Nephron (organoid): ENCODE data around the gene MACROD2.
"Not testable (repeated sequence)": the region's sequence is repeated elsewhere in the genome, so short reads cannot be mapped to it uniquely, and the experiment has no call there.

Experiments
- H3K27ac Mint-ChIP-seq, 3 experiments: 2 replicates each; pipeline ENCODE4 v1.8.0; 2020; ENCODE audit warnings: mixed read lengths in 3 of 3, mild to moderate bottlenecking in 2 of 3, moderate library complexity in 1 of 3
- H3K27me3 Mint-ChIP-seq: 2 replicates; pipeline ENCODE4 v1.8.0; 2021; ENCODE audit warnings: low read depth, mild to moderate bottlenecking, moderate library complexity, mixed read lengths
- H3K36me3 Mint-ChIP-seq: 2 replicates; pipeline ENCODE4 v1.8.0; 2020; ENCODE audit warnings: low read depth, mixed read lengths
- H3K4me1 Mint-ChIP-seq: 2 replicates; pipeline ENCODE4 v1.8.0; 2020; ENCODE audit warnings: mixed read lengths
- H3K4me3 Mint-ChIP-seq, 3 experiments: 2 replicates each; pipeline ENCODE4 v1.8.0; 2020; ENCODE audit warnings: mild to moderate bottlenecking in 3 of 3, mixed read lengths in 3 of 3, moderate library complexity in 2 of 3
- H3K9me3 Mint-ChIP-seq: 2 replicates; pipeline ENCODE4 v1.8.0; 2020; ENCODE audit warnings: mixed read lengths
- TF ChIP-seq, protein P1 (sequence below), 3 experiments: fragments of 200-600 bp; sonication (generic); IDR thresholded peaks; one replicate each; pipeline ENCODE4 v1.5.0; 2021; ENCODE audit warnings: antibody characterized with exemption in 3 of 3; ENCODE audit not compliant: unreplicated experiment in 3 of 3

The MACROD2 gene

DNA sequence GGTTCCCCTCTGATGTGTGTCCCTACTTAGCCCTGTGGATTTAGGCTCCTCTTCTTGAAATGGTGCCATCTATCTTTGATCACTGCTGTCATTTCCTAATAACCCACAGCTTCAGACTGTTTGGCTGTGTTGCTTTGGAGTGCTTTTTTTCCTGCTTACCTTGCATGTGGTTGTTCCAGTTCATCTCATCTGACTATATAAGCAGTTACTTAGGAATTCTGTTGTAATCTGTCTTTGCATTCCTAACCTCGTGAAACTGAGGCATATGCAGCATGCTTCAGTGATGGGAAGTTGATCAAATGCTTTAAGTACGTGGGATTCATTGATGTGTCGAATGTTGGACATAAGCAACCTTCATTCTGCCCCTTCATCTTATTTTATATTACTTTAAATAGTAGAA, 457.9 kb downstream of the MACROD2 start:
- no peaks in the 10 kb centered on the region for H3K4me1 Mint-ChIP-seq
- peak overlapping the region in 2 of 3 experiments; percentile 23 to 54 for H3K27ac Mint-ChIP-seq
- H3K27me3 Mint-ChIP-seq = no peaks in the 10 kb centered on the region
- TF ChIP-seq, protein P1, sequence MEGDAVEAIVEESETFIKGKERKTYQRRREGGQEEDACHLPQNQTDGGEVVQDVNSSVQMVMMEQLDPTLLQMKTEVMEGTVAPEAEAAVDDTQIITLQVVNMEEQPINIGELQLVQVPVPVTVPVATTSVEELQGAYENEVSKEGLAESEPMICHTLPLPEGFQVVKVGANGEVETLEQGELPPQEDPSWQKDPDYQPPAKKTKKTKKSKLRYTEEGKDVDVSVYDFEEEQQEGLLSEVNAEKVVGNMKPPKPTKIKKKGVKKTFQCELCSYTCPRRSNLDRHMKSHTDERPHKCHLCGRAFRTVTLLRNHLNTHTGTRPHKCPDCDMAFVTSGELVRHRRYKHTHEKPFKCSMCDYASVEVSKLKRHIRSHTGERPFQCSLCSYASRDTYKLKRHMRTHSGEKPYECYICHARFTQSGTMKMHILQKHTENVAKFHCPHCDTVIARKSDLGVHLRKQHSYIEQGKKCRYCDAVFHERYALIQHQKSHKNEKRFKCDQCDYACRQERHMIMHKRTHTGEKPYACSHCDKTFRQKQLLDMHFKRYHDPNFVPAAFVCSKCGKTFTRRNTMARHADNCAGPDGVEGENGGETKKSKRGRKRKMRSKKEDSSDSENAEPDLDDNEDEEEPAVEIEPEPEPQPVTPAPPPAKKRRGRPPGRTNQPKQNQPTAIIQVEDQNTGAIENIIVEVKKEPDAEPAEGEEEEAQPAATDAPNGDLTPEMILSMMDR (IDR thresholded peaks at IDR 0.05; ENCODE audit: unreplicated experiment in 3 of 3) = no peak
- no peaks in the 10 kb centered on the region for H3K36me3 Mint-ChIP-seq
- no peak overlapping the region for H3K4me3 Mint-ChIP-seq
- H3K9me3 Mint-ChIP-seq = no peaks in the 10 kb centered on the region

DNA sequence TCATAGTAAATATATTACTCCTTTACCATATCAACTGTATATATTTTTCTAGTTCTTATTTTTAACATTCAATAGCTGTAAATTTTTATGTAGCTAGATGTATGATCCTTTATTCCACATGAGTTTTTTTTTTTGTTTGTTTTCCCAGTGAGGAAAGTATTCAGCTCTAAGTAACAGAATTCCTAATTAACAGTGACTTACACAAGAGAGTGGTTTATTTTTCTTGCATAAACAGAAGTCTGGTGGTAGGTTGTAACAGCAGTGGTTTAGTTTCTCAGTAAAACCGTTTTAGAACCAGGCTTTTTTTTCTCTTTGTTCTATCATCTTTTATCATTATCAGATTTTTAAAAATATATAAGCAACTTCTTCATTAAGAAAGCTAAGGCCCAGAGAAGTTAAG, 459.0 kb downstream of the MACROD2 start:
- Mint-ChIP-seq H3K4me1 (no peaks in the 10 kb centered on the region), H3K27ac (no peak overlapping the region), H3K9me3 (no peaks in the 10 kb centered on the region), H3K4me3 (no peak overlapping the region), H3K36me3 (no peaks in the 10 kb centered on the region), H3K27me3 (no peaks in the 10 kb centered on the region)
- TF ChIP-seq, protein P1 (IDR thresholded peaks at IDR 0.05; ENCODE audit: unreplicated experiment in 3 of 3) = no peak

DNA sequence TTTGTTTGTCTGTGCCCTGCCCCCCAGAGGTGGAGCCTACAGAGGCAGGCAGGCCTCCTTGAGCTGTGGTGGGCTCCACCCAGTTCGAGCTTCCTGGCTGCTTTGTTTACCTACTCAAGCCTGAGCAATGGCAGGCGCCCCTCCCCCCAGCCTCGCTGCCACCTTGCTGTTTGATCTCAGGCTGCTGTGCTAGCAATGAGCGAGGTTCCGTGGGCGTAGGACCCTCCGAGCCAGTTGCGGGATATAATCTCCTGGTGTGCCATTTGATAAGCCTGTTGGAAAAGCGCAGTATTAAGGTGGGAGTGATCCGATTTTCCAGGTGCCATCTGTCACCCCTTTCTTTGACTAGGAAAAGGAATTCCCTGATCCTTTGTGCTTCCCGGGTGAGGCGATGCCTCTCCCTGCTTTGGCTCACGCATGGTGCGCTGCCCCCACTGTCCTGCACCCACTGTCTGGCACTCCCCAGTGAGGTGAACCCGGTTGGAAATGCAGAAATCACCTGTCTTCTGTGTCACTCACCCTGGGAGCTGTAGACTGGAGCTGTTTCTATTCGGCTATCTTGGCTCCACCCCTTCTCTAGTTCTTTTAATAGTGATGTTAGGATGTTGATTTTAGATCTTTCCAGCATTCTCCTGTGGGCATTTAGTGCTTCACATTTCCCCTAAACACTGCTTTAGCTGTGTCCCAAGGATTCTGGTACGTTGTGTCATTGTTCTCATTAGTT, 471.9 kb downstream of the MACROD2 start:
- H3K4me1 Mint-ChIP-seq = not testable (repeated sequence)
- H3K9me3 Mint-ChIP-seq = peaks cover 32% of the 10 kb centered on the region

DNA sequence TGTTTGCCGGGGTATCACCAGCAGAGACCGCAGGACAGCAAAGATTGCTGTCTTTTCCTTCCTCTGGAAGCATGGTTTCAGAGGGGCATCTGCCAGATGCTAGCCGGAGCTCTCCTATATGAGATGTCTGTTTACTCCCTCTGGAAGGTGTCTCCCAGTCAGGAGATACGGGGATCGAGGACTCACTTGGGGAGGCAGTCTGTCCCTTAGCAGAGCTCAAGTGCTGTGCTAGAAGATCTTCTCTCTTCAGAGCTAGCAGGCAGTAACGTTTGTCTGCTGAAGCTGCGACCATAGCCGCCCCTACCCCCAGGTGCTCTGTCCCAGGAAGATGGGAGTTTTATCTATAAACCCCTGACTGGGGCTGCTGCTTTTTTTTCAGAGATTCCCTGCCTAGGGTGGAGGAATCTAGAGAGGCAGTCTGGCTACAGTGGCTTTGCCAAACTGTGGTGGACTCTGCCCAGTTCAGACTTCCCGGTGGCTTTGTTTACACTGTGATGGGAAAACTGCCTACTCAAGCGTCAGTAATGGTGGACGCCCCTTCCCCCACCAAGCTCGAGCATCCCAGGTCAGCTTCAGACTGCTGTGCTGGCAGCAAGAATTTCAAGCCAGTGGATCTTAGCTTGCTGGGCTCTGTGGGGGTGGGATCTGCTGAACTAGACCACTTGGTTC, 475.0 kb downstream of the MACROD2 start:
- H3K4me1 Mint-ChIP-seq = peaks cover under 1% of the 10 kb centered on the region
- TF ChIP-seq, protein P1 (IDR thresholded peaks at IDR 0.05; ENCODE audit: unreplicated experiment in 3 of 3) = no peak
- H3K4me3 Mint-ChIP-seq = no peak overlapping the region
- H3K36me3 Mint-ChIP-seq = peaks cover 14% of the 10 kb centered on the region
- H3K27me3 Mint-ChIP-seq = peaks cover 4% of the 10 kb centered on the region
- H3K9me3 Mint-ChIP-seq = peaks cover 20% of the 10 kb centered on the region
- H3K27ac Mint-ChIP-seq = peak overlapping the region in 1 of 3 experiments; percentile 51

More for the DNA sequence above, 471.9 kb downstream of the MACROD2 start:
- not testable (repeated sequence) for H3K27me3 Mint-ChIP-seq, H3K4me3 Mint-ChIP-seq, H3K27ac Mint-ChIP-seq
- peaks cover 14% of the 10 kb centered on the region for H3K36me3 Mint-ChIP-seq

DNA sequence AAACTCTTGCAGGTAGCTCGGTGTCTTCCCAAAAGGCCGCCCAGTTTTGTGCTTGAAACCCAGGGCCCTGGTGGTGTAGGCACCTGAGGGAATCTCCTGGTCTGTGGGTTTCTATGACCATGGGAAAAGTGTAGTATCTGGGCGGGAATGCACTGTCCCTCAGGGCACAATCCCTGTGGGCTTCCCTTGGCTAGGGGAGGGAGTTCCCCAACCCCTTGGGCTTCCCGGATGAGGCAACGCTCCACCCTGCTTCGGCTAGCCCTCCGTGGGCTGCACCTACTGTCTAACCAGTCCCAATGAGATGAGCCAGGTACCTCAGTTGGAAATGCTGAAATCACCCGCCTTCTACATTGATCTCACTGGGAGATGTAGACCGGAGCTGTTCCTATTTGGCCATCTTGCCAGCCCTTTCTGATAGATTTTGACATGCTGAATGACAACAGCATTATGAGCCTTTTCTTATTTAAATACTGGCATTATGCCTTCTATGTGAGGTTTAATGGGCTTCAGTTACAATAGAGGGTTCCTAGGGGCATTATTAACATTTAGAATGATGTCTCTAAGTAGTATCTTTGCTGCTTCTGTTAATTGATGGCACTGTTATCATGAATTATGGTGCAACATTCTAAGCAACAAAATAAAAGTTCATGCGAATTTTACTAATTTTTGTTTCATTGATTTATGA, 475.8 kb downstream of the MACROD2 start:
- Mint-ChIP-seq H3K4me3 (no peak overlapping the region), H3K27me3 (peaks cover 4% of the 10 kb centered on the region), H3K27ac (no peak overlapping the region), H3K4me1 (peaks cover 4% of the 10 kb centered on the region), H3K36me3 (peaks cover 14% of the 10 kb centered on the region), H3K9me3 (peaks cover 17% of the 10 kb centered on the region)
- TF ChIP-seq, protein P1 (IDR thresholded peaks at IDR 0.05; ENCODE audit: unreplicated experiment in 3 of 3) = no peak

DNA sequence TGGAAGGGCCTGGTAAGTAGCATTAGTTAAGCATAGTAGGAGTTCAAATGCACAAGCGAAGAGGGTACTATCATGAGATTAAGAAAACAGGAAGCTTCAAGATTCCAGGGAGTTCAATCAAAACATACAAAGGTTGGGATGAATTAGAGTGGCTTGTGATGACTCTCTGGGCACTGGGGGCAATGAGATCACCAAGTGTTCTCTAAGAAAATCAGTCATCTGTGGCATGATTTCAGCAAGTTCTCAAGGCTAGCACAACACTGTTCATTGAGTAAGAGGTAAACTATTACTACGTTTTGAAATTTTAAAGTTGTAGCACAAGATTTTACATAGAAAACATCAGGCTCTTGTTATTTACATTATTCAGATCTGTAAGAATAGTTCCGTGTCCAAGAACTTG, 481.8 kb downstream of the MACROD2 start:
- peaks cover 4% of the 10 kb centered on the region for H3K27me3 Mint-ChIP-seq
- H3K4me3 Mint-ChIP-seq = no peak overlapping the region
- peak overlapping the region in 1 of 3 experiments; percentile 75 for H3K27ac Mint-ChIP-seq

More for the DNA sequence above, 481.8 kb downstream of the MACROD2 start:
- Mint-ChIP-seq H3K4me1 (peaks cover 4% of the 10 kb centered on the region), H3K36me3 (no peaks in the 10 kb centered on the region), H3K9me3 (peaks cover 2% of the 10 kb centered on the region)
- TF ChIP-seq, protein P1 (IDR thresholded peaks at IDR 0.05; ENCODE audit: unreplicated experiment in 3 of 3) = no peak
